WTC11 (cell line): ENCODE data around the gene CHRM1. TPM values are rescaled to one million over a fixed set of nuclear protein-coding genes. Genes with fewer than 3 reads are reported as not detected.
A peak's percentile ranks its signal among the peaks of the same experiment; 100 is the strongest.

Experiments used
- ATF1 ChIP-seq: sonication (generic); formaldehyde crosslinking; IDR thresholded peaks from 2 replicates; pipeline ENCODE4 v1.8.1; 2023; ENCODE audit warnings: mild to moderate bottlenecking, moderate library complexity, missing genetic modification reagents
- ESRRA ChIP-seq: sonication (generic); formaldehyde crosslinking; IDR thresholded peaks from 2 replicates; pipeline ENCODE4 v1.8.1; 2022; ENCODE audit warnings: mild to moderate bottlenecking, missing genetic modification reagents, borderline replicate concordance
- FOXK1 ChIP-seq: sonication (generic); formaldehyde crosslinking; IDR thresholded peaks from 2 replicates; pipeline ENCODE4 v1.8.0; 2022; ENCODE audit warnings: mild to moderate bottlenecking, moderate library complexity, missing genetic modification reagents
- GRHL2 ChIP-seq: fragments of 250-450 bp; sonication (Bioruptor Pico); IDR thresholded peaks from 2 replicates; pipeline ENCODE4 v1.8.0; 2022; ENCODE audit warnings: mild to moderate bottlenecking, moderate library complexity; ENCODE audit not compliant: insufficient replicate concordance, severe bottlenecking
- IRF2 ChIP-seq: sonication (generic); formaldehyde crosslinking; IDR thresholded peaks from 2 replicates; pipeline ENCODE4 v1.8.0; 2022; ENCODE audit warnings: low read depth, missing genetic modification reagents, borderline replicate concordance
- PRRX2 ChIP-seq: fragments of 250-450 bp; sonication (Bioruptor Pico); IDR thresholded peaks from 2 replicates; pipeline ENCODE4 v1.8.0; 2021; ENCODE audit warnings: mild to moderate bottlenecking
- RORB ChIP-seq: fragments of 250-450 bp; sonication (Bioruptor Pico); IDR thresholded peaks from 2 replicates; pipeline ENCODE4 v1.9.0; 2021; ENCODE audit warnings: mild to moderate bottlenecking
- SMAD3 ChIP-seq: sonication (generic); formaldehyde crosslinking; IDR thresholded peaks from 2 replicates; pipeline ENCODE4 v1.8.0; 2022; ENCODE audit warnings: missing genetic modification reagents, mild to moderate bottlenecking, borderline replicate concordance
- TEAD4 ChIP-seq: sonication (generic); formaldehyde crosslinking; IDR thresholded peaks from 2 replicates; pipeline ENCODE4 v1.8.0; 2022; ENCODE audit warnings: mild to moderate bottlenecking, missing genetic modification reagents
- ZNF138 ChIP-seq: sonication (generic); formaldehyde crosslinking; conservative IDR thresholded peaks from 2 replicates; pipeline ENCODE4 v1.8.1; 2022; ENCODE audit warnings: mild to moderate bottlenecking, moderate library complexity, missing genetic modification reagents
- ZNF232 ChIP-seq: sonication (generic); formaldehyde crosslinking; IDR thresholded peaks from 2 replicates; pipeline ENCODE4 v1.8.0; 2022; ENCODE audit warnings: mild to moderate bottlenecking, missing genetic modification reagents
- total RNA-seq: library from RNA; stranded (reverse); gene quantifications from 3 replicates; pipeline ENCODE4 v1.2.3, GENCODE V29; 2021
- TF ChIP-seq, protein P1 (sequence below): sonication (generic); formaldehyde crosslinking; IDR thresholded peaks from 2 replicates; pipeline ENCODE4 v1.8.1; 2023; ENCODE audit warnings: mild to moderate bottlenecking, missing genetic modification reagents, borderline replicate concordance
- TF ChIP-seq, protein P2 (sequence below): sonication (generic); formaldehyde crosslinking; IDR thresholded peaks from 2 replicates; pipeline ENCODE4 v1.8.0; 2023; ENCODE audit warnings: mild to moderate bottlenecking, missing genetic modification reagents
- TF ChIP-seq, protein P3 (sequence below): sonication (generic); formaldehyde crosslinking; IDR thresholded peaks from 2 replicates; pipeline ENCODE4 v1.8.1; 2022; ENCODE audit warnings: missing genetic modification reagents, borderline replicate concordance
- TF ChIP-seq, protein P4 (sequence below): sonication (generic); formaldehyde crosslinking; IDR thresholded peaks from 2 replicates; pipeline ENCODE4 v1.8.0; 2023; ENCODE audit warnings: missing genetic modification reagents
- TF ChIP-seq, protein P5 (sequence below): sonication (generic); formaldehyde crosslinking; conservative IDR thresholded peaks from 2 replicates; pipeline ENCODE4 v1.8.1; 2022; ENCODE audit warnings: mild to moderate bottlenecking, missing genetic modification reagents
- TF ChIP-seq, protein P6 (sequence below): sonication (generic); formaldehyde crosslinking; IDR thresholded peaks from 2 replicates; pipeline ENCODE4 v1.8.0; 2022; ENCODE audit warnings: missing genetic modification reagents
- TF ChIP-seq, protein P7 (sequence below): fragments of 250-450 bp; sonication (Bioruptor Pico); IDR thresholded peaks from 2 replicates; pipeline ENCODE4 v2.1.2; 2022; ENCODE audit warnings: mild to moderate bottlenecking, moderate library complexity
- TF ChIP-seq, protein P8 (sequence below): sonication (generic); formaldehyde crosslinking; IDR thresholded peaks from 2 replicates; pipeline ENCODE4 v1.8.1; 2023; ENCODE audit warnings: mild to moderate bottlenecking, missing genetic modification reagents

The CHRM1 gene
- total RNA-seq, 1 experiment from 2014 or later = not detected

DNA sequence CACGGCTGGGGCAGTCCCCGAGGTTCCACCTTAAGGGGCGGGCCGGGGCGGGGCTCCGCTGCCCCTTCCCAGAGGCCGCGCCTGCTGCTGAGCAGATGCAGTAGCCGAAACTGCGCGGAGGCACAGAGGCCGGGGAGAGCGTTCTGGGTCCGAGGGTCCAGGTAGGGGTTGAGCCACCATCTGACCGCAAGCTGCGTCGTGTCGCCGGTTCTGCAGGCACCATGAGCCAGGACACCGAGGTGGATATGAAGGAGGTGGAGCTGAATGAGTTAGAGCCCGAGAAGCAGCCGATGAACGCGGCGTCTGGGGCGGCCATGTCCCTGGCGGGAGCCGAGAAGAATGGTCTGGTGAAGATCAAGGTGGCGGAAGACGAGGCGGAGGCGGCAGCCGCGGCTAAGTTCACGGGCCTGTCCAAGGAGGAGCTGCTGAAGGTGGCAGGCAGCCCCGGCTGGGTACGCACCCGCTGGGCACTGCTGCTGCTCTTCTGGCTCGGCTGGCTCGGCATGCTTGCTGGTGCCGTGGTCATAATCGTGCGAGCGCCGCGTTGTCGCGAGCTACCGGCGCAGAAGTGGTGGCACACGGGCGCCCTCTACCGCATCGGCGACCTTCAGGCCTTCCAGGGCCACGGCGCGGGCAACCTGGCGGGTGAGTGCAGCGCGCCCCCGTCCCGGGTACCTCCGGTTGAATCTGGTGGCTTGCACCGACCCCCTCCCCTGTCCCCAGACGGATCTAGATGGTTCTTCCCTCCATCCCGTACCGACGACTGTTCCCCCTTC, 40.2 kb downstream of the CHRM1 start, which contains the start of gene SLC3A2 (continued):
- TF ChIP-seq, protein P1, sequence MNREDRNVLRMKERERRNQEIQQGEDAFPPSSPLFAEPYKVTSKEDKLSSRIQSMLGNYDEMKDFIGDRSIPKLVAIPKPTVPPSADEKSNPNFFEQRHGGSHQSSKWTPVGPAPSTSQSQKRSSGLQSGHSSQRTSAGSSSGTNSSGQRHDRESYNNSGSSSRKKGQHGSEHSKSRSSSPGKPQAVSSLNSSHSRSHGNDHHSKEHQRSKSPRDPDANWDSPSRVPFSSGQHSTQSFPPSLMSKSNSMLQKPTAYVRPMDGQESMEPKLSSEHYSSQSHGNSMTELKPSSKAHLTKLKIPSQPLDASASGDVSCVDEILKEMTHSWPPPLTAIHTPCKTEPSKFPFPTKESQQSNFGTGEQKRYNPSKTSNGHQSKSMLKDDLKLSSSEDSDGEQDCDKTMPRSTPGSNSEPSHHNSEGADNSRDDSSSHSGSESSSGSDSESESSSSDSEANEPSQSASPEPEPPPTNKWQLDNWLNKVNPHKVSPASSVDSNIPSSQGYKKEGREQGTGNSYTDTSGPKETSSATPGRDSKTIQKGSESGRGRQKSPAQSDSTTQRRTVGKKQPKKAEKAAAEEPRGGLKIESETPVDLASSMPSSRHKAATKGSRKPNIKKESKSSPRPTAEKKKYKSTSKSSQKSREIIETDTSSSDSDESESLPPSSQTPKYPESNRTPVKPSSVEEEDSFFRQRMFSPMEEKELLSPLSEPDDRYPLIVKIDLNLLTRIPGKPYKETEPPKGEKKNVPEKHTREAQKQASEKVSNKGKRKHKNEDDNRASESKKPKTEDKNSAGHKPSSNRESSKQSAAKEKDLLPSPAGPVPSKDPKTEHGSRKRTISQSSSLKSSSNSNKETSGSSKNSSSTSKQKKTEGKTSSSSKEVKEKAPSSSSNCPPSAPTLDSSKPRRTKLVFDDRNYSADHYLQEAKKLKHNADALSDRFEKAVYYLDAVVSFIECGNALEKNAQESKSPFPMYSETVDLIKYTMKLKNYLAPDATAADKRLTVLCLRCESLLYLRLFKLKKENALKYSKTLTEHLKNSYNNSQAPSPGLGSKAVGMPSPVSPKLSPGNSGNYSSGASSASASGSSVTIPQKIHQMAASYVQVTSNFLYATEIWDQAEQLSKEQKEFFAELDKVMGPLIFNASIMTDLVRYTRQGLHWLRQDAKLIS (CRISPR knock-in tag) = no peak; the same call in 1 of the 2 replicates
- TF ChIP-seq ATF1 (CRISPR knock-in tag) = peak; percentile 85; the same call in 1 of the 2 replicates
- TF ChIP-seq, protein P2, sequence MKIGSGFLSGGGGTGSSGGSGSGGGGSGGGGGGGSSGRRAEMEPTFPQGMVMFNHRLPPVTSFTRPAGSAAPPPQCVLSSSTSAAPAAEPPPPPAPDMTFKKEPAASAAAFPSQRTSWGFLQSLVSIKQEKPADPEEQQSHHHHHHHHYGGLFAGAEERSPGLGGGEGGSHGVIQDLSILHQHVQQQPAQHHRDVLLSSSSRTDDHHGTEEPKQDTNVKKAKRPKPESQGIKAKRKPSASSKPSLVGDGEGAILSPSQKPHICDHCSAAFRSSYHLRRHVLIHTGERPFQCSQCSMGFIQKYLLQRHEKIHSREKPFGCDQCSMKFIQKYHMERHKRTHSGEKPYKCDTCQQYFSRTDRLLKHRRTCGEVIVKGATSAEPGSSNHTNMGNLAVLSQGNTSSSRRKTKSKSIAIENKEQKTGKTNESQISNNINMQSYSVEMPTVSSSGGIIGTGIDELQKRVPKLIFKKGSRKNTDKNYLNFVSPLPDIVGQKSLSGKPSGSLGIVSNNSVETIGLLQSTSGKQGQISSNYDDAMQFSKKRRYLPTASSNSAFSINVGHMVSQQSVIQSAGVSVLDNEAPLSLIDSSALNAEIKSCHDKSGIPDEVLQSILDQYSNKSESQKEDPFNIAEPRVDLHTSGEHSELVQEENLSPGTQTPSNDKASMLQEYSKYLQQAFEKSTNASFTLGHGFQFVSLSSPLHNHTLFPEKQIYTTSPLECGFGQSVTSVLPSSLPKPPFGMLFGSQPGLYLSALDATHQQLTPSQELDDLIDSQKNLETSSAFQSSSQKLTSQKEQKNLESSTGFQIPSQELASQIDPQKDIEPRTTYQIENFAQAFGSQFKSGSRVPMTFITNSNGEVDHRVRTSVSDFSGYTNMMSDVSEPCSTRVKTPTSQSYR = no peak
- TF ChIP-seq ESRRA = no peak
- peak; percentile 82; the same call in 1 of the 2 replicates for TF ChIP-seq SMAD3 (CRISPR knock-in tag)
- TF ChIP-seq, protein P3, sequence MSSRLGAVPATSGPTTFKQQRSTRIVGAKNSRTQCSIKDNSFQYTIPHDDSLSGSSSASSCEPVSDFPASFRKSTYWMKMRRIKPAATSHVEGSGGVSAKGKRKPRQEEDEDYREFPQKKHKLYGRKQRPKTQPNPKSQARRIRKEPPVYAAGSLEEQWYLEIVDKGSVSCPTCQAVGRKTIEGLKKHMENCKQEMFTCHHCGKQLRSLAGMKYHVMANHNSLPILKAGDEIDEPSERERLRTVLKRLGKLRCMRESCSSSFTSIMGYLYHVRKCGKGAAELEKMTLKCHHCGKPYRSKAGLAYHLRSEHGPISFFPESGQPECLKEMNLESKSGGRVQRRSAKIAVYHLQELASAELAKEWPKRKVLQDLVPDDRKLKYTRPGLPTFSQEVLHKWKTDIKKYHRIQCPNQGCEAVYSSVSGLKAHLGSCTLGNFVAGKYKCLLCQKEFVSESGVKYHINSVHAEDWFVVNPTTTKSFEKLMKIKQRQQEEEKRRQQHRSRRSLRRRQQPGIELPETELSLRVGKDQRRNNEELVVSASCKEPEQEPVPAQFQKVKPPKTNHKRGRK (CRISPR knock-in tag) = no peak
- TF ChIP-seq, protein P4, sequence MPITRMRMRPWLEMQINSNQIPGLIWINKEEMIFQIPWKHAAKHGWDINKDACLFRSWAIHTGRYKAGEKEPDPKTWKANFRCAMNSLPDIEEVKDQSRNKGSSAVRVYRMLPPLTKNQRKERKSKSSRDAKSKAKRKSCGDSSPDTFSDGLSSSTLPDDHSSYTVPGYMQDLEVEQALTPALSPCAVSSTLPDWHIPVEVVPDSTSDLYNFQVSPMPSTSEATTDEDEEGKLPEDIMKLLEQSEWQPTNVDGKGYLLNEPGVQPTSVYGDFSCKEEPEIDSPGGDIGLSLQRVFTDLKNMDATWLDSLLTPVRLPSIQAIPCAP (CRISPR knock-in tag) = 0 out of 2 replicates have a peak, but pooled peaks have one; percentile 42
- TF ChIP-seq ZNF232 (CRISPR knock-in tag) = peak; percentile 34; the same call in 1 of the 2 replicates
- TF ChIP-seq GRHL2 (CRISPR knock-in tag) = no peak
- TF ChIP-seq FOXK1 (CRISPR knock-in tag) = peak; percentile 45; the same call in 1 of the 2 replicates
- TF ChIP-seq, protein P5, sequence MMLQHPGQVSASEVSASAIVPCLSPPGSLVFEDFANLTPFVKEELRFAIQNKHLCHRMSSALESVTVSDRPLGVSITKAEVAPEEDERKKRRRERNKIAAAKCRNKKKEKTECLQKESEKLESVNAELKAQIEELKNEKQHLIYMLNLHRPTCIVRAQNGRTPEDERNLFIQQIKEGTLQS (CRISPR knock-in tag) = no peak
- TF ChIP-seq, protein P6, sequence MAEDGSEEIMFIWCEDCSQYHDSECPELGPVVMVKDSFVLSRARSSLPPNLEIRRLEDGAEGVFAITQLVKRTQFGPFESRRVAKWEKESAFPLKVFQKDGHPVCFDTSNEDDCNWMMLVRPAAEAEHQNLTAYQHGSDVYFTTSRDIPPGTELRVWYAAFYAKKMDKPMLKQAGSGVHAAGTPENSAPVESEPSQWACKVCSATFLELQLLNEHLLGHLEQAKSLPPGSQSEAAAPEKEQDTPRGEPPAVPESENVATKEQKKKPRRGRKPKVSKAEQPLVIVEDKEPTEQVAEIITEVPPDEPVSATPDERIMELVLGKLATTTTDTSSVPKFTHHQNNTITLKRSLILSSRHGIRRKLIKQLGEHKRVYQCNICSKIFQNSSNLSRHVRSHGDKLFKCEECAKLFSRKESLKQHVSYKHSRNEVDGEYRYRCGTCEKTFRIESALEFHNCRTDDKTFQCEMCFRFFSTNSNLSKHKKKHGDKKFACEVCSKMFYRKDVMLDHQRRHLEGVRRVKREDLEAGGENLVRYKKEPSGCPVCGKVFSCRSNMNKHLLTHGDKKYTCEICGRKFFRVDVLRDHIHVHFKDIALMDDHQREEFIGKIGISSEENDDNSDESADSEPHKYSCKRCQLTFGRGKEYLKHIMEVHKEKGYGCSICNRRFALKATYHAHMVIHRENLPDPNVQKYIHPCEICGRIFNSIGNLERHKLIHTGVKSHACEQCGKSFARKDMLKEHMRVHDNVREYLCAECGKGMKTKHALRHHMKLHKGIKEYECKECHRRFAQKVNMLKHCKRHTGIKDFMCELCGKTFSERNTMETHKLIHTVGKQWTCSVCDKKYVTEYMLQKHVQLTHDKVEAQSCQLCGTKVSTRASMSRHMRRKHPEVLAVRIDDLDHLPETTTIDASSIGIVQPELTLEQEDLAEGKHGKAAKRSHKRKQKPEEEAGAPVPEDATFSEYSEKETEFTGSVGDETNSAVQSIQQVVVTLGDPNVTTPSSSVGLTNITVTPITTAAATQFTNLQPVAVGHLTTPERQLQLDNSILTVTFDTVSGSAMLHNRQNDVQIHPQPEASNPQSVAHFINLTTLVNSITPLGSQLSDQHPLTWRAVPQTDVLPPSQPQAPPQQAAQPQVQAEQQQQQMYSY (CRISPR knock-in tag) = peak; percentile 42; the same call in 1 of the 2 replicates
- no peak for TF ChIP-seq RORB (CRISPR knock-in tag)
- TF ChIP-seq IRF2 (CRISPR knock-in tag) = no peak
- TF ChIP-seq ZNF138 (CRISPR knock-in tag) = no peak
- no peak; the same call in none of the 2 replicates for TF ChIP-seq PRRX2 (CRISPR knock-in tag)
- TF ChIP-seq TEAD4 = peak; percentile 83
- TF ChIP-seq, protein P7, sequence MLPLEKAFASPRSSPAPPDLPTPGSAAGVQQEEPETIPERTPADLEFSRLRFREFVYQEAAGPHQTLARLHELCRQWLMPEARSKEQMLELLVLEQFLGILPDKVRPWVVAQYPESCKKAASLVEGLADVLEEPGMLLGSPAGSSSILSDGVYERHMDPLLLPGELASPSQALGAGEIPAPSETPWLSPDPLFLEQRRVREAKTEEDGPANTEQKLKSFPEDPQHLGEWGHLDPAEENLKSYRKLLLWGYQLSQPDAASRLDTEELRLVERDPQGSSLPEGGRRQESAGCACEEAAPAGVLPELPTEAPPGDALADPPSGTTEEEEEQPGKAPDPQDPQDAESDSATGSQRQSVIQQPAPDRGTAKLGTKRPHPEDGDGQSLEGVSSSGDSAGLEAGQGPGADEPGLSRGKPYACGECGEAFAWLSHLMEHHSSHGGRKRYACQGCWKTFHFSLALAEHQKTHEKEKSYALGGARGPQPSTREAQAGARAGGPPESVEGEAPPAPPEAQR (CRISPR knock-in tag) = no peak
- TF ChIP-seq, protein P8, sequence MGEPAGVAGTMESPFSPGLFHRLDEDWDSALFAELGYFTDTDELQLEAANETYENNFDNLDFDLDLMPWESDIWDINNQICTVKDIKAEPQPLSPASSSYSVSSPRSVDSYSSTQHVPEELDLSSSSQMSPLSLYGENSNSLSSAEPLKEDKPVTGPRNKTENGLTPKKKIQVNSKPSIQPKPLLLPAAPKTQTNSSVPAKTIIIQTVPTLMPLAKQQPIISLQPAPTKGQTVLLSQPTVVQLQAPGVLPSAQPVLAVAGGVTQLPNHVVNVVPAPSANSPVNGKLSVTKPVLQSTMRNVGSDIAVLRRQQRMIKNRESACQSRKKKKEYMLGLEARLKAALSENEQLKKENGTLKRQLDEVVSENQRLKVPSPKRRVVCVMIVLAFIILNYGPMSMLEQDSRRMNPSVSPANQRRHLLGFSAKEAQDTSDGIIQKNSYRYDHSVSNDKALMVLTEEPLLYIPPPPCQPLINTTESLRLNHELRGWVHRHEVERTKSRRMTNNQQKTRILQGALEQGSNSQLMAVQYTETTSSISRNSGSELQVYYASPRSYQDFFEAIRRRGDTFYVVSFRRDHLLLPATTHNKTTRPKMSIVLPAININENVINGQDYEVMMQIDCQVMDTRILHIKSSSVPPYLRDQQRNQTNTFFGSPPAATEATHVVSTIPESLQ (CRISPR knock-in tag) = no peak
